HG02943 (cell line): ENCODE data around the gene NDUFAF5.

Source experiments
- ATAC-seq: cut with Tn5 transposase; IDR thresholded peaks from one replicate; pipeline ENCODE4 v1.9.1; 2021; ENCODE audit warnings: mild to moderate bottlenecking, low read depth, moderate library complexity; ENCODE audit not compliant: unreplicated experiment

Gene NDUFAF5

GRCh38 chr20:13819885-13820645 lies 35.2 kb downstream of the NDUFAF5 start:
- ATAC-seq = peak; percentile 76

DNA sequence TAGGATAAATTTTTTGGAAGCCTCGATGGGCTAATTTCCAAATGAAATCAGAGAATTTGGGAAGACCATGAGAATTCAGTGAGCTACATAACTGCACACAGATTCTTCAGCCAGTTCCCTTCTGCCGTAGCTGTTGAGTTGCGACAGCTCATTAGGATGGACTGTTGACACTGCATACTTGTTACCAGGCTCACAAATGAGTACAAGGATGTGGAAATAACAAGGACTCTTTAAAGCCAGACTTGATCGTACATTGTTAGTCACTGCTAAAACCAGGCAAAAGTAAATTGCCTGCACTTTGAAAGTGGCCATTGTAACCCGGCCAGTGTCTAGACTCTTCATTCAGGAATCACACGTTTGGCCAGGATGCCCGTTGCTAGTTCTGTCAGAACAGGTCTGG lies 37.0 kb downstream of the NDUFAF5 start:
- ATAC-seq = no peak

GRCh38 chr20:13822459-13822858 lies 37.6 kb downstream of the NDUFAF5 start:
- no peak for ATAC-seq

DNA sequence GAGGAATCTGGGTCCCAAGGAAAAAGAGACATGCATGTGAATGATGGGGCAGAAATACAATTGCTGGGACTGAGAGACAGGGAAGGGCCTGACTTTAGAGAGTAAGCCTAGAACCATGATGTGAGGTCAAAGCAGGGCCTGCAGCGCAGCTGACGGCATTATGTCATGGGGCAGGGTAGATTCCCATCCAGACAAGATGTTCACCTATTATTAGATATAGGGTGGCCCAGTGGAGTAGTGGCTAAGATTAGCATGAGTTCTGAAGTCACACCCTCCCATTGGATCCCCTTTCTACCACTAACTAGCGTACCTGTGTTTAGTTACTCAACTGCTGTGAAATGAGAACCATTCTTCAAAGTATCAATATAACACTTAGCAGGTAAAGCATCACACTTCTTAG lies 39.6 kb downstream of the NDUFAF5 start:
- no peak for ATAC-seq

GRCh38 chr20:13825465-13825864 lies 40.6 kb downstream of the NDUFAF5 start:
- ATAC-seq = no peak

DNA sequence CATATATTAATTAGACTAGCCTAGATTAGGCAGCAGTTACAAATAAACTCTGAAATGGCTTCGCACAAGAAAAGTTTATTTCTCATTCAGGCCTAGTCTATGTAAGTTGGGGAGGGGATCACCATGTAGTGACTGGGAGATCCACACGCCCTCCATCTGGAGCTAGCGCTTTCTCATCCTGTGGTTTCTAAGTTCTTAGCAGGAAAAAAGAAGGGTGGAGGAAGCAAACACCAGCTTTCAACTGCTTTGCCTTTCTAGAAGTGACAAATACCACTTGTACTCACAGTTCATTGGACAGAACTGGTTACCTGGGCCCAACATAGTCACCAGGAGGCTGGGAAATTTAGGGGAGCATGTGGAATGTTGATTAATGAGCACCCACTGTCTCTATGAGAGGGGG lies 46.6 kb downstream of the NDUFAF5 start:
- no peak for ATAC-seq

GRCh38 chr20:13838664-13839063 lies 53.8 kb downstream of the NDUFAF5 start:
- no peak for ATAC-seq

DNA sequence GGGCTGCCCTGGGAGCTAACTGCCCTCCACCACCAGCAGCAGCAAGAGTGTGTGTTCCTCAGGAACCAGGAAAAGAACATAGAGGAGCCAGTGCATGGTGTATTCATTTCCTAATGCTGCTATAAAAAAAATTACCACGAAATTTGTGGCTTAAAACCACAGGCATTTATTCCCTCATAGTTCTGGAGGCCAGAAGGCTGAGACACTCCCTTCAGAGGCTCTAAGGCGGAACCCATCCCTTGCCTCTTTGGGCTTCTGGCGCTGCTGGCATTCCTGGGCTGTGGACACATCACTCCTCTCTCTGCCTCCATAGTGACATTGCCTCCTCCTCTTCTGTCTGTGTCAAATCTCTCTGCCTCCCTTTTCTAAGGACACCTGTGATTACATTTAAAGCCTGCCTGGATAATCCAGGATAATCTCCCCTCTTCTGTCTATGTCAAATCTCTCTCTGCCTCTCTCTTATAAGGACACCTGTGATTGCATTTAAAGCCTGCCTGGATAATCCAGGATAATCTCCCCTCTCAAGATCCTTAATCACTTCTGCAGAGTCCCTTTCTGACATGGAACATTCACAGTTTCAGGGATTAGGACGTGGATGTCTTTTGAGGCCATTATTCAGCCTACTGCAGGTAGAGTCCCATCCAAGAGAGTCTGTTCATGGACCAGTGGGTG lies 54.7 kb downstream of the NDUFAF5 start:
- ATAC-seq = no peak

- ATAC-seq = no peak
Observed at GRCh38 chr20:13840093-13840465, 55.3 kb downstream of the NDUFAF5 start.

GRCh38 chr20:13841206-13841605 lies 56.4 kb downstream of the NDUFAF5 start:
- no peak for ATAC-seq

- ATAC-seq = no peak
Observed at GRCh38 chr20:13844296-13844695, 59.5 kb downstream of the NDUFAF5 start.

GRCh38 chr20:13851279-13851678 lies 66.5 kb downstream of the NDUFAF5 start:
- ATAC-seq = no peak

GRCh38 chr20:13852306-13852705 lies 67.5 kb downstream of the NDUFAF5 start:
- ATAC-seq = no peak

DNA sequence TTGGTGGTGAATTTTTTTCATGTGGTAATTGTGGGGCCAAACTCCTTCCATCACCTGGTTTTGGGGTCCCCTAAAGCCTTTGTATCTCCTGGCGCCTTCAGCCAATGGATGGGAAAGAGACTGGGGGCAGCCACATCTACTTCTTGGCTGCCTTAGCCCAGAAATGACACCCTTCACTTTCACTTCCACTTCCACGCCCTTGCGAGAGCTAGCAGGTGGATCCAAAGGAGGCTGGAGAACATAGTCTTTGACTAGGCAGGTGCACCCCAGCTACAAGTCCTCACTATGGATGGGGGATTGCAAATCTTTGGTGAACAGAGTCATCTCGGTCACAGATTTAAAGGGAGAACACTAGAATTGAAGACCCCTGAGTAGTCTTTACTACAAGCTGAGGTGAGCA lies 70.8 kb downstream of the NDUFAF5 start:
- no peak for ATAC-seq

DNA sequence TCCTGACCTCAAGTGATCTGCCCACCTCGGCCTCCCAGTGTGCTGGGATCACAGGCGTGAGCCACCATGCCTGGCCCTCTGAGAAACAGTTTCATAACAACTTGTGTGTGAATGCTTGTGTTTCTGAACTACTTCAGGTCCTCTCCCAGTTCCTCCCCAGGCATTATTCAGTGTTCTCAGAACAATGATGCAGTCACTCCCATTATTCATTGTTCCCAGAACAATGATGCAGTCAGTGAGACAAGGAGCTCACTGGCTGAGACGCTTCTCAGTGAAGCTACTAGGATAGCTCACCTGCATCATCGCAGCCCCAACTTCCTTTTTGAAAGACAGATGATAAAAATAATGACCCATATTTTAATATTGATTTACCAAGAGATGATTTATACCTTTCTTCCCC lies 71.5 kb downstream of the NDUFAF5 start:
- ATAC-seq = no peak

DNA sequence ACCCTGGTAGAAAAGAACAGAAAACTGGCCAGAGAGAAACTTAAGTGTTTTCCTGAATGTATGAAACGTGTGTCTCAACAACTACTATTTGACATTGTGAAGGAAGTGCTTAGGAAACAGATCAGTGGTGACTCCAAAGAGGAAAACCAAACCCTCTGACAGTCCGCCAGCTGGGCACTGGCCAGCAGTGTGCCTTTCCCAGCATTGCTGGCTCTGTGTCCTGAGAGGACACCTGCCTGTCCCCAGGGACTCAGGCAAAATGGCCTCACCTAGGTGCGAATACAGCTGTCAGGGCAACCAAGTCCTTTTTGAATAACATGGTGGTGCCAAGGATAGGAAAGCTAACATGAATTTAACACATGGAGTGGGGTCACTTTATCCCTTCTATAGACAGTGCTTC lies 72.5 kb downstream of the NDUFAF5 start:
- ATAC-seq = no peak

DNA sequence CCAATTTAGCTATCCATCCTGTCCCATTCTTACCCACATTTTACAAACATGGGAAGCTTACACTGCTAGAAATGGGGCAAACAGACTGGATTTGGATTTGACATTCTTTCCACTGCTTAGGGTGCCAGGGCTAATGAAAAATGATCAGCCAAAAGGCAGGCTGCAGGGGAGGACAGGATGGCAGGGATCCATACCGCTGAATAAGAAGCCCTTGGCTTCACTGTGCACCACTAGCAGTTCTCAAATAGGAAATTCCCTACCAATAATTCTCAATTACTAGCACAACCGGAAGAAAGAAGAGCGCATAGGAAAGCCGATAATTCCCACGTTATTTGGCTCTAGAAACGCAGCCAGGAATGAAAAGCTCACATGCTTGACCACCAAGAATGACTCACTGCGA lies 73.1 kb downstream of the NDUFAF5 start:
- ATAC-seq = no peak

GRCh38 chr20:13858439-13858838 lies 73.6 kb downstream of the NDUFAF5 start:
- ATAC-seq = no peak

GRCh38 chr20:13858871-13859270 lies 74.0 kb downstream of the NDUFAF5 start:
- ATAC-seq = no peak

DNA sequence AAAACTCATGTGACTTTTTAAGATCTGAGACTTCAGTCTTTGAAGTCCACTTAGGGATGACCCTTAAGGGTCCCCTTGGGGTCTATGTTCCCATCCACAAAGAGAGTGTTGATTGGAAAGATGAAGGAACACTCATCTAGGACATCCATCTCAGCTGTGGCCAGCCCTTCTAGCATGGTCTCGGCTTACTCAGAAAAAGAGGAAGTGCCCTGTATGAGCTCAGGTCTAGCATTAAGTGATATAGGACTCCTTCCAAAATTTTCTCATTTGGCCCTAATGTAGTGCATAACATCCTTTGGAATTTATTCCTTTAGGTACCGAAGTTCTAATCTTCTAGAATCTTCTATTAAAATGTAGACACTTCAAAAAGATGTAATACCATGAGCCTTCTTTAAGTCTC lies 77.4 kb downstream of the NDUFAF5 start:
- ATAC-seq = no peak

DNA sequence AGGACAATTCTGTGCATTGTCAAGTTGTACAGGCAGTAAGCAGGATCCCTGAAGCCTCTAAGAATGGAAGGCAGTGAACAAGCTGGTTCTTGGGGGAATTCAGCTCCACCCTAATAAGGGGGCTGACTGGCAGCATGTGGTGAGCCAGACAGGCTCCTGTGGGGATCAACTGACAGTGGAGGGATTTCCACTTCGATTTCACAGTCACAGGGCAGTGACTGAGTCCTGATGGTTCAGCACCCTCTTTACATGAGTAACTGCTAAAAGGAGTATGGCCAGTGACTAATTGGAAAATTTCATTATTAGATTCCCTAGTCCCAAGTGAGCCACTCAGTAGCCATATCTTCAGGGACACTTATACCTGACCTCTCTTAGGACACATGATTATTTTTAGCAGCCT lies 78.4 kb downstream of the NDUFAF5 start:
- ATAC-seq = no peak

GRCh38 chr20:13865156-13865555 lies 80.3 kb downstream of the NDUFAF5 start:
- no peak for ATAC-seq
